Breast epithelium (tissue), 3 donors: Measurements from ENCODE around the gene ASAP3.

ENCODE experiments used
- CTCF ChIP-seq, 3 donors: fragments of 450-650 bp; IDR thresholded peaks; one replicate each; pipeline ENCODE4 v1.5.1; 2016 to 2017; ENCODE audit warnings: antibody characterized with exemption in 3 of 3, mild to moderate bottlenecking in 3 of 3, moderate library complexity in 3 of 3
- POLR2A ChIP-seq: fragments of 450-650 bp; IDR thresholded peaks from one replicate; pipeline ENCODE4 v1.6.1; 2016; ENCODE audit warnings: antibody characterized with exemption, mild to moderate bottlenecking, moderate library complexity
- POLR2AphosphoS5 ChIP-seq, 3 donors: sonication (generic); formaldehyde crosslinking; IDR thresholded peaks; one replicate each; pipeline ENCODE4 v1.6.1; 2017; ENCODE audit warnings: antibody characterized with exemption in 3 of 3

- no peak for TF ChIP-seq CTCF (IDR thresholded peaks at IDR 0.05)
- no peak for TF ChIP-seq POLR2A
- no peak for TF ChIP-seq POLR2AphosphoS5 (IDR thresholded peaks at IDR 0.05)
Measured at GRCh38 chr1:23509896-23510295, 25.9 kb upstream of the ASAP3 start.
